ENCODE measurements around the gene ITPR1.
A peak's percentile ranks its signal among the peaks of the same experiment; 100 is the strongest.

ITPR1 gene

DNA sequence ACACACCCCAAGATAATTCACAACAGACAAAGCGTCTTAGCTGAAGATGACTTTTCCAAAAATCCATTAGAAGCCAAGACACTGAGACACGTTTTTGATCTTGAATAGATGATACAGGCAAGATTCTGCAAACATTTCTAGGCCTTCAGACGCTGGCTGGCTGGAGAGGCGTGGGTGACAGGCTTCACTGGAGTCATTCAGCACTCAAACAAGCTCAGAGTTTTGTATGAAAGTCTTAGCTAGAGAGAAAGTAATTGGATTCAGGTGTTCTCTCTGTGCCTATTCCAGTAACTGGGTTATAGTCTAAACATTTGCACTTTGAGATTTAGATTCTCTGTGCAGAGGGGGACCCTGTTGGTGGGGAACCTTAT is 338.4 kb downstream of the ITPR1 start:
- peaks cover 98% of the 10 kb centered on the region for H3K4me1 Mint-ChIP-seq (ENCODE audit: low read depth)
- H3K9me3 Mint-ChIP-seq: no peaks in the 10 kb centered on the region
- H3K27ac Mint-ChIP-seq: peak overlapping the region; percentile 100
- H3K36me3 Mint-ChIP-seq (ENCODE audit: low read depth): peaks cover 83% of the 10 kb centered on the region
- peak overlapping the region; percentile 90 for H3K4me3 Mint-ChIP-seq
- no peaks in the 10 kb centered on the region for H3K27me3 Mint-ChIP-seq

DNA sequence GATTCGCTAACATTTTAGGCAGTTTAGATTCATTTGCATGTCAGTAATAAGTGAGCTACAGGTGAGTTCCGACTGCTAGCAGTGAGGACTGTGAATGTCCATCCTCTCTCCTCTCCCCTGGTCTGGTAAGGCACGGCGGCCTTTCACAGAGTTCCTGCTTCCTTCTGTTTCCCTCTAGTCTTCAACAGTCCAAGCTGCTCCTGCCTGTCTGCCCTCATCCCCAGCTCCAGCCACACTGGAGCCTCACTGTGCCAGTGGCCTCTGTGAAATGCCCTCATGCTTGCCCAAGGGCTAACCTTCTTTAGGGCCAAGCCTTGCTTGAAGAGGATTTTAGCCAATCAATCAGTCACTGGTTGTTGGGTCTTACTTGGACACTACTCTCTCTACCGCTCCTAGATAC is 340.3 kb downstream of the ITPR1 start:
- H3K4me3 Mint-ChIP-seq: peak overlapping the region; percentile 80
- H3K27ac Mint-ChIP-seq: peak overlapping the region; percentile 99
- H3K9me3 Mint-ChIP-seq: no peaks in the 10 kb centered on the region
- no peaks in the 10 kb centered on the region for H3K27me3 Mint-ChIP-seq
- H3K4me1 Mint-ChIP-seq (ENCODE audit: low read depth): peaks cover 98% of the 10 kb centered on the region
- H3K36me3 Mint-ChIP-seq (ENCODE audit: low read depth): peaks cover 83% of the 10 kb centered on the region

DNA sequence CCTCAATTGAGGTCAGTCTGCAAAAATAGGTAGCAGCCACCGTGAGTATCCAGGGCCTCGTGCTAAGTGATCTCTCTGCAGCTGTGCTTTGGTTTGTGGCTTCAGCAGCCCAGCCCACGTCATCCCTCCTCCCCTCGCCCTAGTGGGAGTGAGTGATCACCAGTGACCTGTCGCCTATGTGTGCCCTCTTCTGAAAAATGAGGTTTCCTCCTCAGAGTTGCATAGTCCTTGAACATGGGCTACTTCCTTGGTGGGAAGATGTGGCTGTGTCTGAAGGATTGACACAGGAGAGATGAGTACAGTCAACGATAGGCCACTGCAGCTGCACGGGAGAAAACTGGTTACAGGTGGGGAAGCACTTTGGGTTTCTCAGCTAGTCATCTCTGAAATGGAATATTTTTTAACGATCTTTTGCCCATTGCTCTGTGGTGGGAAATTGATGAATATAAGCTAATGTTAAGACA is 341.3 kb downstream of the ITPR1 start:
- peaks cover 96% of the 10 kb centered on the region for H3K4me1 Mint-ChIP-seq (ENCODE audit: low read depth)
- H3K9me3 Mint-ChIP-seq: no peaks in the 10 kb centered on the region
- peak overlapping the region; percentile 99 for H3K27ac Mint-ChIP-seq
- H3K36me3 Mint-ChIP-seq (ENCODE audit: low read depth): peaks cover 82% of the 10 kb centered on the region
- no peaks in the 10 kb centered on the region for H3K27me3 Mint-ChIP-seq
- H3K4me3 Mint-ChIP-seq: peak overlapping the region; percentile 80

DNA sequence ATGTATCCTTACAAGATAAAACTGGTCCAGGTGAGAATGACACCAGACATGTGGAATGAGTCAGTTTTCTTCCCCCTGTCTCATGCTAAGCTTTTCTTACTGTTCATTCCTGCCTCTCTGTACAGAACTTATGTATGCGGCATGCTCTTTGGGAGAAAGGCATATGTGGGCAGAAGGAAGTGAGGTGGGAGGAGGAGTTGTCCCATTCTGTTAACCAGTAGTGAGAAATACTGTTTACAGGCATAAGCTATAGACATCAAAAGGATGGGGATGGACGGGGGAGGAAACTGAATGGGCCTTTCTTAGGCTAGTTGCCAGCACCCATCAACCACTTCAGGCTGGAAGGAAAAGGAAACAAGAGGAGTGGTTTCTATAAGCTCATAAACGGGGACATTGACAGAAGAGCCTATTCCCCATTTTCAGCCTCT is 342.5 kb downstream of the ITPR1 start:
- Mint-ChIP-seq H3K27ac (peak overlapping the region; percentile 99), H3K4me1 (ENCODE audit: low read depth) (peaks cover 96% of the 10 kb centered on the region), H3K9me3 (no peaks in the 10 kb centered on the region), H3K4me3 (peak overlapping the region; percentile 58), H3K36me3 (ENCODE audit: low read depth) (peaks cover 86% of the 10 kb centered on the region), H3K27me3 (no peaks in the 10 kb centered on the region)

DNA sequence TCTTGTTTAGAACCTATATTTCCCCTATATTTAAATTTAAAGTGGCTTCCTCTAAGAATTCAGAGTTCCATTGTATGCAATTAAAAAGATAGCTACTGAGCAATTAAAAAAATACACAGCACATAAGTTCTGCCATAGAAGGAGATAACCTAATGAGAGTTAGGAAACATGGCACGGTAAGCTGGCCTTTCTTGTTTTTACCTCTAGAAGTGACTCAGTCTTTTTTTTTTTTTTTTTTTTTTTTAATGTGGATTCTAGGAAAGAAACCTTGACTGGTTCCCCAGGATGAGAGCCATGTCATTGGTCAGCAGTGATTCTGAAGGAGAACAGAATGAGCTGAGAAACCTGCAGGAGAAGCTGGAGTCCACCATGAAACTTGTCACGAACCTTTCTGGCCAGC is 343.4 kb downstream of the ITPR1 start:
- H3K9me3 Mint-ChIP-seq: no peaks in the 10 kb centered on the region
- H3K4me3 Mint-ChIP-seq: peak overlapping the region; percentile 58
- no peaks in the 10 kb centered on the region for H3K27me3 Mint-ChIP-seq
- peak overlapping the region; percentile 99 for H3K27ac Mint-ChIP-seq
- peaks cover 96% of the 10 kb centered on the region for H3K4me1 Mint-ChIP-seq (ENCODE audit: low read depth)
- peaks cover 80% of the 10 kb centered on the region for H3K36me3 Mint-ChIP-seq (ENCODE audit: low read depth)

DNA sequence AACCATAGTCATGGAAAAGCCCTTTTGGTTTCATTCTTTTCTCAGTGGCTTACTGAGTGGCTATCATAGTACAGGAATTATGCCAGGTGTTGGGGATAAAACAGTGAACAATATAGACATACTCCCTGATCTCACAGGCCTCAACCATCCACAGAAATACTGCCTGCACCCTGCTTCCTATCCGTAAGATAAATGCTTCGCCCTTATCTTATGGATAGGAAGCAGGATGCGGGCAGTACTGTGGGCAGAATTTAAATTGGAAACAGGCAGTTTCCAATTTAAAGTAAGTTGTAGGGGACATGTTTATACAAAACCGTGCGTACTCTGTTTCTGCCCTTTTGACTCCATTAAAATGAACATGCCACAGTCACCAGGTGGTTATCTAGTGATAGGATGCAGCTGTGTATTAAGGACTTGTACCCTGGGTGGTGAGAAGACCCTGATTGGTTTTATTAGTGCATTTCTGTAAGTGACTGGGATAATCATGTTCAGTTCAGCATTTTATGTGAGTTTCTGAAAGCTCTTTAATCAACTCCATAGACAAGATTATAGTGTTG is 344.3 kb downstream of the ITPR1 start:
- peak overlapping the region; percentile 58 for H3K4me3 Mint-ChIP-seq
- H3K36me3 Mint-ChIP-seq (ENCODE audit: low read depth): peaks cover 82% of the 10 kb centered on the region
- no peaks in the 10 kb centered on the region for H3K9me3 Mint-ChIP-seq
- H3K27me3 Mint-ChIP-seq: no peaks in the 10 kb centered on the region
- peaks cover 96% of the 10 kb centered on the region for H3K4me1 Mint-ChIP-seq (ENCODE audit: low read depth)
- peak overlapping the region; percentile 99 for H3K27ac Mint-ChIP-seq

DNA sequence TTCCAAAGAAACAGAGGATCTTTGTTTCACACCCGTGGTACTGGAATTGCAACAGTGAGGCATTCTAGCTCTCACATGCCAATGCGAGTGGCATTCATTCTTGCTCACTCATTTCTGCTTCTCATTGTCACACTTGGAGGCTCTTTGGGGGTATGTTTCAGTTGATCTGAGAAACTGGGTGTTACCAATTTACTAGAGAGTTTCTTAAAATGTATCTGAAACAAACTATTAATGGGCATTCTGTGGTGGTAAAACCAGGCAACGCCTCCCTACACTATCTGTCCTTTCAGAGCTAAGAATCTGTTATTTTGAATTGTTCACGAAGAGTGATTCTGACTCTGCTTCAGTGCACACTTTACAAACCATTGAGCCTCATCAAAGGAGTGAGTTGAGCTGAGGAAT is 345.5 kb downstream of the ITPR1 start:
- H3K36me3 Mint-ChIP-seq (ENCODE audit: low read depth): peaks cover 85% of the 10 kb centered on the region

DNA sequence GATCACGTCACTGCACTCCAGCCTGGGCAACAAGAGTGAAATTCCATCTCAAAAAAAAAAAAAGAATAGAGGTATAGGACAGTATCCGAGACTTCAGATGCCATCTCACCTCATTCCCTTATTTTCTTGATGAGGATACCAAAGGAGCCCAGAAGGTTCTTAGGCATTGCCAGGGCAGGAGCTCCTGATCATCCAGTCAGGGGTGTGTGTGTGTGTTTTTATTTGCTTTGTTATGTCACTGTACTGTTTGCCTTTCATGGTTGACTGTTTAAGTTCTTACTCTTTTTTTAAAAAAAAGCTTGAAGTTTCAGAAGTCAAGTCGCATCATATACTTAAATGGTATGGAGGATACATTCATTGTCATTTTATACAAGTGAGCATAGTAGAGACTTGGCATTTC is 346.1 kb downstream of the ITPR1 start:
- peaks cover 85% of the 10 kb centered on the region for H3K36me3 Mint-ChIP-seq (ENCODE audit: low read depth)
- no peaks in the 10 kb centered on the region for H3K27me3 Mint-ChIP-seq
- H3K9me3 Mint-ChIP-seq: peaks cover 2% of the 10 kb centered on the region
- H3K4me1 Mint-ChIP-seq (ENCODE audit: low read depth): peaks cover 98% of the 10 kb centered on the region
- no peak overlapping the region for H3K27ac Mint-ChIP-seq
- no peak overlapping the region for H3K4me3 Mint-ChIP-seq

More for the DNA sequence above, 345.5 kb downstream of the ITPR1 start:
- Mint-ChIP-seq H3K27ac (peak overlapping the region; percentile 21), H3K9me3 (peaks cover 2% of the 10 kb centered on the region), H3K4me1 (ENCODE audit: low read depth) (peaks cover 98% of the 10 kb centered on the region), H3K27me3 (no peaks in the 10 kb centered on the region), H3K4me3 (no peak overlapping the region)

DNA sequence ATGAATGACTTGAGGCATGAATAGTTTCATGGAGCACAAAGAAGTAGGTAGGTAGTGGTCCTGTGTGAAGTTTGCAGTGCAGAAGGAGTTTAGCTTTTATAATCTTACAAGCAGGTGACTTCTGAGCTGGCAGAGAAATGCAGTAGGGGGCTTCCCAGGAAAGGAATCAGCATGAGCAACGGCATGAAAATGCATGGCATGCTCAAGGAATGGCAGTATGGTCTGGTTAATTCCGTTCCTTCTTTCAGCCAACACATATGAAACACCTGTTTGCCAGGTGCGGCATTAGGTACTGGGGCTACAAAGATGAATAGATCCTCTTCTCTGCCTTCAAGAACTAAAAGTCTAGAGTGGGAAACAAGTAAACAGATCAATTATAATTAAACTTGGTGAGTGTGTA is 348.1 kb downstream of the ITPR1 start:
- Mint-ChIP-seq H3K9me3 (peaks cover 2% of the 10 kb centered on the region), H3K27me3 (no peaks in the 10 kb centered on the region), H3K36me3 (ENCODE audit: low read depth) (peaks cover 87% of the 10 kb centered on the region), H3K27ac (peak overlapping the region; percentile 94), H3K4me3 (peak overlapping the region; percentile 40), H3K4me1 (ENCODE audit: low read depth) (peaks cover 98% of the 10 kb centered on the region)

DNA sequence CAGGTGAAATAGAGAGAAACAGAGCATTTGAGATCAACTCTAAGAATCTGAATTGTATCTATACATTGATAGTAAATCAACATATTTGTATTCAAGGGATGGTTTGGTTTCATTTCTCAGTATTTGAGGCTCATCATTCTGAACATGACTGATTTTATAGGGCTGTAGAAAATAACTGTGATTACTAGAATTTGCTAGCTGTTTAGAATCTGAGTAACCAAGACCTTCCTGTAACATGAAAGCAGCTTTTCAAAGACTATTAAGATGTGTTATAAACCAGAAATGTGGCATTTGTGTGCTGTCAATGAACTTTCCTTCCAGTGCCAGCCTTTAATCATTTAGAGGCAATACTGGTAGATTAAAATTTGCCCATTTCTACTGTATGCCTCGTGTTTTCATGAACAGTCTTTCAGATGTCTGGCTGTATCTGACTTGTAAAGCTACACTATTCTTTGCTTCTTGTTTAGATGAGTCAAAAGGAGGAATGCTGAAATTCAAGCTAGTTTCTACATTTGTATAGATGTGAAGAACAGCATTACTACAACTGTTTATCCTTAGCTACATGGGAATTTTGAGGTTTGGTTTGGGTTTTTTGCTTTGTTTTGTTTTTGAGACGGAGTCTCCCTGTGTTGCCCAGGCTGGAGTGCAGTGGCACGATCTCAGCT is 348.8 kb downstream of the ITPR1 start:
- no peaks in the 10 kb centered on the region for H3K27me3 Mint-ChIP-seq
- H3K4me1 Mint-ChIP-seq (ENCODE audit: low read depth): peaks cover 98% of the 10 kb centered on the region
- H3K27ac Mint-ChIP-seq: peak overlapping the region; percentile 94
- peaks cover 2% of the 10 kb centered on the region for H3K9me3 Mint-ChIP-seq
- H3K36me3 Mint-ChIP-seq (ENCODE audit: low read depth): peaks cover 87% of the 10 kb centered on the region
- peak overlapping the region; percentile 40 for H3K4me3 Mint-ChIP-seq

DNA sequence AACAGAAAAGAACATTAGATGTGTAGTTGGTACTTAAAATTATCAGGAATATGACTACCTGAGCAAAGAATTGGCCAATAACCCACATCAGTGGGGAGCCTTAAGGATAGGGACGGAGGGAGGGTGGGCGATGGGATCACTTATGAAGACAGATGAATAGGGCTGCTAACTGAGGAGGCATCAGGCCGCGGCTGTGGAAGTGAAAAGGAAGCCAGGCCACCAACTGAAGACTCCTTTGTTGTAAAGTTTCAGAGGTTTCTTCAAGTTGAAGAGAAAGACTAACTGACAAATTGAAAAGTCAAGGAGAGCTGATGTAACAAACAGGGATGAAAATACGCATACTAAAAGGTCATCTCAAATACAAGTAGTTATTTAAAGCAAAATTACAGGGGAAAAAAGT is 350.5 kb downstream of the ITPR1 start:
- H3K27me3 Mint-ChIP-seq: no peaks in the 10 kb centered on the region
- H3K4me3 Mint-ChIP-seq: peak overlapping the region; percentile 25
- peak overlapping the region; percentile 94 for H3K27ac Mint-ChIP-seq
- H3K36me3 Mint-ChIP-seq (ENCODE audit: low read depth): peaks cover 83% of the 10 kb centered on the region
- H3K4me1 Mint-ChIP-seq (ENCODE audit: low read depth): peaks cover 98% of the 10 kb centered on the region
- peaks cover 2% of the 10 kb centered on the region for H3K9me3 Mint-ChIP-seq

DNA sequence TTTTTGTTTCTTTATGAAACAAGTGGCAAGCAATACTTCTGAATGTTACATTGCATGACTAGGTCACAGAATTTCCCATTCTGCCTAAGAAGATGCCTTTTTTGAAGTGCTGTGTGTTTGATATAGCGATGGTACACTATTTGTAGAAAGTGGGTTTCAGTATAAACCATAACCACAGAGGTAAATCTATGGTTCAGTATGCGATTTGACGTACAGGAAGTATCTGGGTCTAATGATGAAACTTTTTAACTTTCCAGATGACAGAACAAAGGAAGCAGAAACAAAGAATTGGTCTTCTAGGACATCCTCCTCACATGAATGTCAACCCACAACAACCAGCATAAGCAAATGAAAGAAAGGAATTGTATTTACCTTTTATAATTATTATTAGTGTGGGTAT is 352.7 kb downstream of the ITPR1 start:
- H3K4me1 Mint-ChIP-seq (ENCODE audit: low read depth): peaks cover 100% of the 10 kb centered on the region
- peaks cover 2% of the 10 kb centered on the region for H3K9me3 Mint-ChIP-seq

DNA sequence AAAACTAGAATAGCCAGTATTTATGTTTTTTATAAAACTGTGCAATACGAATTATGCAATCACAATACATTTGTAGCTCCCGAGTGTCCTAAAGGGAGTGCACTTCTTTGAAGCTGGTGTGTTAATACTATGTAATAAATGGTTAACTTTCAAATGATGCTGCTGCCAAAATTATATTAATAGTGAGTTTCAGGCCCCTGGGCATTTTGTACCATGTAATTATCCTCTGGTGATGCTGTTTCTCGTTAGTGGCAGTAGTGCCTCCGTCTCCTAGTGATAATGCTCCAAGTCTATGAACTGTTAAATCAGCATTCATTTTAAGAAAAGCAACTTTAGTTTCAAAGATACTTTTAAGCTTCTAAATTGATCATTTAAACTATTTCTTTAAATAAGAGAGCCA is 353.4 kb downstream of the ITPR1 start:
- Mint-ChIP-seq H3K27ac (peak overlapping the region; percentile 99), H3K36me3 (ENCODE audit: low read depth) (peaks cover 67% of the 10 kb centered on the region), H3K4me3 (peak overlapping the region; percentile 42), H3K9me3 (peaks cover 2% of the 10 kb centered on the region), H3K27me3 (no peaks in the 10 kb centered on the region), H3K4me1 (ENCODE audit: low read depth) (peaks cover 100% of the 10 kb centered on the region)

More for the DNA sequence above, 352.7 kb downstream of the ITPR1 start:
- peak overlapping the region; percentile 94 for H3K27ac Mint-ChIP-seq
- H3K4me3 Mint-ChIP-seq: peak overlapping the region; percentile 61
- H3K36me3 Mint-ChIP-seq (ENCODE audit: low read depth): peaks cover 68% of the 10 kb centered on the region
- no peaks in the 10 kb centered on the region for H3K27me3 Mint-ChIP-seq

DNA sequence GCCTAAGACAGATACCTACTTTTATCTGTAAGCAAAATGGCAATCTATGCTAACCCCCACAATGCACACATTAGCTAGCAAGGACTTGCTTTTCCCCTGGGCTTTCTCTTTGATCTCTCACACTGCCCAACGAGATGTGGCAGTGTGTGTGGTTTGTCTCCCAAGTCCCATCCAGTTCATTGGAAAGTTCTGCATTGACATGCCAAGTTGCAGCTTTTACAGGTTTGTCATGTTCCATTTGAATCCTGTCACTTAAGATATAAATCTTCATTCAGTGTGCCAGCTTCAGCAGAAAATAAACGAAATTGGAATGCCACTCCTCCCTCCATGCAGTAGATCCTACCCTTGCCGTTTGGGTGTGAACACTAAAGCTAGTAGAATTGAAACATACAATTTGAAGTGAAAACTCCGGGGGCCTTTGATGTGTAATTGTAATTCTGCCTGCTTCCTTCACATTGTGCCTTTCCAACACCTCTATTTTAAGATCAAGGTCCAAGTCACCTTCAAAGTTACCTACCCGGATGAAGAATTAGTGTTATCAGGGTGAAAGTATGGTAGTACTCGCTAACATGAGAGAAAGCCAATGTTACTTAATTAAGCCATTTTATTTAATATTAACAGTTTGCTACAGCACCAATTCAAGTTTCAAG is 355.2 kb downstream of the ITPR1 start:
- Mint-ChIP-seq H3K4me3 (peak overlapping the region; percentile 67), H3K4me1 (ENCODE audit: low read depth) (peaks cover 98% of the 10 kb centered on the region), H3K27ac (peak overlapping the region; percentile 99), H3K9me3 (peaks cover 1% of the 10 kb centered on the region), H3K36me3 (ENCODE audit: low read depth) (peaks cover 49% of the 10 kb centered on the region), H3K27me3 (no peaks in the 10 kb centered on the region)

DNA sequence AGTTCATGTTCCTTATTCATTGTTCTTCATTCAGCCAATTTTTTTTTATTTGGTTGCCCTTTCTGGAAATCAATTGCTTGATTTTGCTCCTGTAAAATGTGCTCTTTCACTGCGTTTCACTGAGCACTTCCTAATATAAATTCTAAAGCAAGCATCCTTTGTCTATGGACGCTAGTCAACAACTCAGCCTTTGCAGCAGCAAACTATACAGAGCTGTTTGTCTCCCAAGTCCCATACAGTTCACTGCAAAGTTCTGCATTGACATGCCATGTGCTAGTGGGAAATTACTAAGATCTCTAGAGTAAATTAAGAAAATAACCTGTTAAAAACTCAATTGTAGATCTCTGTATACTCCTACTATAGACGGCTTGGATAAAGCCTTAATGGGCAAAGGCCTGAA is 356.0 kb downstream of the ITPR1 start:
- Mint-ChIP-seq H3K27ac (peak overlapping the region; percentile 99), H3K4me1 (ENCODE audit: low read depth) (peaks cover 98% of the 10 kb centered on the region), H3K4me3 (peak overlapping the region; percentile 67), H3K36me3 (ENCODE audit: low read depth) (peaks cover 41% of the 10 kb centered on the region), H3K9me3 (no peaks in the 10 kb centered on the region), H3K27me3 (no peaks in the 10 kb centered on the region)
